Measurements from ENCODE around the gene PRKCE.

PRKCE gene

DNA sequence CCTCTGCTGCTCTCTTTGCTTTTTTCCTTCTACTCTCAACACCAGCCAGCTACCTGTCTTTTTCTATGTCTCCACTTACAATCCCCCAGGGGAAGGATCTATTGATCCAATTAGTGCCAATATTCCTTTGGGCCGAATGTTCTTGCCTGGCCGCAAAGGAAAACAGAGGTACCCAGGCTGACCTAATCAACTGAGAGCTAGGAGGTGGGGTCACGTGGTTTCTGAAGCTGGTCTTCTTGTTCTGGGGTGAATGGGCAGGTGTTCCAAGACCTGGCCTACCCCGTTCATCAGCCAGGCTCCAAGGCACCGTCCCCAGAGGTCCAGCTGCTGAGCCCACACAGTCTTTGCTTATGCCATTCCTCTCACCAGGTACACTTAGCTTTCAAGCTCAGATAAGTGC, 580.2 kb downstream of the PRKCE start:
- FAIRE-seq (no peak), DNase-seq (ENCODE audit: insufficient read length) (no peak)
- TF ChIP-seq POLR2AphosphoS5 (IDR thresholded peaks at IDR 0.05; ENCODE audit: low read depth, low read length) (no peak), TAF1 (IDR thresholded peaks at IDR 0.05; ENCODE audit: borderline replicate concordance, low read depth, low read length) (no peak), POLR2A (IDR thresholded peaks at IDR 0.05; ENCODE audit: low read depth, low read length) (no peak)

DNA sequence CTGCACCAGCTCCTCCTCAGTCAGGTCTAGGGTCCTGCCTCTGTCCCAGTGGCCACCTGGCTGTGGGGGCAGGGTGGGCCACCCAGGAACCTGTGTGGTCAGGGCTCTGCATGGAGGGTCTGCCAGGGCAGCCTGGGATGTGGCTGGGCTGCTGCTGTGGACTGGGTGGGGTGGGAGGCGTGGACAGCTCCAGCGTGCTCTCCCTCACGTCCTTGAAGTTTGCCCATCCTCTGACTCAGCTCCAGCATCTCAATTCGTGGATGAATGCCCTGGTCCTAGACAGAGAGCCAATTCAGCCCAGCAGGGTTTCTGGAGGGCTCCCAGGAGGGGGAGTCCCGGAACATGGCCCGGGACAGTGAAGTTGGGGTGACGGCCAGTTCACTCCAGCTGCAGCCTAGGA, 581.4 kb downstream of the PRKCE start:
- no peak for DNase-seq (ENCODE audit: insufficient read length)
- no peak for FAIRE-seq
- TF ChIP-seq TAF1 (IDR thresholded peaks at IDR 0.05; ENCODE audit: borderline replicate concordance, low read depth, low read length) (no peak), POLR2A (IDR thresholded peaks at IDR 0.05; ENCODE audit: low read depth, low read length) (no peak), POLR2AphosphoS5 (IDR thresholded peaks at IDR 0.05; ENCODE audit: low read depth, low read length) (no peak)

DNA sequence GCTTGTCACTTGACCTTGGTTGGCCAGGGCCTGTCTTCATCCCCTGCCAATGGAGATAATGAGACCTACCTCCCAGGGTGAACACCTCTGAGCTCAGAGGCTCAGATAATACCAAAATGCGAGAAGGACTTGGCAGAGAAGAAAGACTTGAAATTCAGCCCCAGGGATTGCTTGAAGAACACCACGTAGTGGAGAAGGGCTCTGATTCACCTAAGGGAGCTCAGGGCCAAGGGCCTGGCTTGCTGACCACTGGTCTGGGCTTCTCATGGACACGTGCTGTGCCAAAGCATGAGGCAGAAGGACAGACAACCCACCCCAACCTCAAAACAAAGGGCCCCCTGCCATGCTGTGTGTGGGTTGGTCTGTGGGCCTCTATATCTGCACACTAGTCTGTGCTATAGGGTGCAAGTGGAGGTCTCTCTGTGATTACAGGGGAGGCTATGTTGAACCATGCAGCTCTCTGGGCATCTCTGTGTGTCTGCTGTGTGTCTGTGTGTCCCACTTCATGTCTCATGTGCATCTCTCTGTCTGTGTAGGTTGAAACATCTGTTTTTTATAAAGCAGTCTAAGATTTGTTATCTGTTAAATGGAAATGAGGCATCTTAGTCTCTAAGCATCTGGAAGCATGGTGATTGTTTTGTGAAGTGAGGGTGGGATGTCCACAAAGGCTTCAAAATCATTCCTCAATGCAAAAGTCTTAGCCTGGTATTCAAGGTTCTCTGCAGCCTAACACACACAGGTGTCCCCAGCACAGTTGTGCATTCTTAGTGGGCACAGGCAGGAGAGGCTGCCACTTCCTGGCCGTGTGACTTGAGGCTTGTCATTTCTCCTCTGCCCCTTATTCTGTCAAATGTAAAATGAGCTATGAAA, 584.8 kb downstream of the PRKCE start:
- TF ChIP-seq TAF1 (IDR thresholded peaks at IDR 0.05; ENCODE audit: borderline replicate concordance, low read depth, low read length) (no peak), POLR2A (IDR thresholded peaks at IDR 0.05; ENCODE audit: low read depth, low read length) (no peak), POLR2AphosphoS5 (IDR thresholded peaks at IDR 0.05; ENCODE audit: low read depth, low read length) (no peak)
- FAIRE-seq (no peak), DNase-seq (ENCODE audit: insufficient read length) (no peak)

DNA sequence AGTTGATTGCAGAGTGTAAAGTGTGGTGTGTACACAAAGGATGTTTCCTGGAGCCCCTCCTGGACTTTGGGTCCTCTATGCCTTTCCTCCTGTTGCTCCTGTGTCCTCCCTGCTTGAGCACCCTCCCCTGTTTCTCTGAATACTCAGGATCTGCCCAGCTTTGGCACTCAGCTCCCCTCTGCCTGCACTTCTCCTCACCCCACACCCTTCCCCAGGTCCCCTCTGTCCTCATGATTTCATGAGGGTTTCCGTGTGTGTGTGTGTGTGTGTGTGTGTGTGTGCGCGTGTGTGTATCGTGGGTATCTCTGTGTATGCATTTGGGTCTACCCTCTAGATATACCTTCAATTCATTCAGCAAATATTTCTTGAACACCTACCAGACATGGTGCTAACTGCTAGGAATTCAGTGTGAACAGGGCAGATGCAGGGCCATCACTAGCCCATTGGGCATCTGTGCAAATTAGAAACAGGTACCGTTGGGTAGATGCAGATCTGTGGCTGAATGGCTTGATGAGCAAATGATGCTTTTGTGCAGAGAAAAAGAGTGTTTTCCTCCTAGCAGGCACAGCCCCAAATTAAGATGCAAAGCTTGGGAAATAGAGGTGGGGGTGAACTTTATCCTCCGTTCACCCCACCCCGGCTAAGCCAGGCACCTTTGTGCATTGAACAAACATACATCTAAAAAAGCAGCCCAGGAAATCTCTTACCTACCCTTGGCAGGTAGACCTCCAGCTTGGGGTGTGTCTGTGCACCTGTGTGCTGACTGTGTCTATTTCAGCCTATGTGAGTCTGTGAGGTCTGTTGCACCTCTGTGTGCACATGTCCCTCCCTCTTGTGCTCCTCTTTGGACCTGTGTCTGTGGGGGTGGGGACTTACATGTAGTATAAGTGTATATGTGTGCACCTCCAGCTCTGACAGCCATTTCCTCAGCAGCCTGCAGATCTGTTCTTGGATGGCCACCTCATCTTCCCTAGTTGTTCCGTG, 585.7 kb downstream of the PRKCE start:
- TF ChIP-seq POLR2A (IDR thresholded peaks at IDR 0.05; ENCODE audit: low read depth, low read length) (no peak), TAF1 (IDR thresholded peaks at IDR 0.05; ENCODE audit: borderline replicate concordance, low read depth, low read length) (no peak), POLR2AphosphoS5 (IDR thresholded peaks at IDR 0.05; ENCODE audit: low read depth, low read length) (no peak)
- DNase-seq (ENCODE audit: insufficient read length) (no peak), FAIRE-seq (no peak)
